NOMO-1 (cell line): ENCODE data around the gene LMO2.
"Not testable (repeated sequence)": the region's sequence is repeated elsewhere in the genome, so short reads cannot be mapped to it uniquely, and the experiment has no call there.

Source experiments
- DNase-seq, 2 experiments: peaks; one replicate each; lab custom pipeline; 2025; ENCODE audit not compliant: unreplicated experiment in 2 of 2; lab: John Stamatoyannopoulos, UW

Gene LMO2

GRCh38 chr11:33827206-33827605, 64.7 kb downstream of the LMO2 start:
- no peak for DNase-seq

- no peak for DNase-seq
Observed at GRCh38 chr11:33825854-33826560, 65.9 kb downstream of the LMO2 start.

- not testable (repeated sequence) for DNase-seq
Observed at GRCh38 chr11:33822981-33823380, 68.9 kb downstream of the LMO2 start.

- DNase-seq = no peak
Observed at GRCh38 chr11:33819278-33820035, 72.4 kb downstream of the LMO2 start.
